Heart left ventricle (tissue), 13 donors: ENCODE measurements around the gene AHCYL2.

Source experiments
- POLR2A ChIP-seq, 2 donors: fragments of 450-650 bp; IDR thresholded peaks; one replicate each; pipeline ENCODE4 v1.6.1; 2017; ENCODE audit warnings: antibody characterized with exemption in 2 of 2, mild to moderate bottlenecking in 2 of 2, moderate library complexity in 2 of 2
- TF ChIP-seq, protein P1 (sequence below), 12 donors: fragments of 200-600 bp; sonication (generic) in 4 of 12; IDR thresholded peaks; one replicate each; pipeline versions ENCODE4 v1.5.0 to v1.8.0; 2018 to 2022; ENCODE audit warnings: antibody characterized with exemption in 12 of 12, mild to moderate bottlenecking in 5 of 12
- donor health status: ischemic (EF 13 %, LVEDD 7.1; RV severe dilation, severe dysfunction).
- donor health status: DM: no; HTN: yes; CAD: no.
- donor health status: DM: no; HTN: no; CAD: no.
- donor health status: ischemic (EF 25% LVEDD 6.9; RV normal size, moderate dysfunction).
- donor health status: ischemic (EF 25% LVEDD 5.7; RV mildly dilated, moderate dysfunction).
- donor health status: ischemic (EF 35%, LVEDD 5.7; RV mildly dilated, moderate dysfunction).
- donor health status: nonischemic (EF 11% LVEDD 7.7; RV severe dilation, severe dysfunction).
- donor health status: DM: yes; HTN: yes; CAD: no.
- donor health status: PGD.
- donor health status: ischemic (EF 29% LVEDD 5.4; RV normal size, mild dysfunction).
- donor health status: nonischemic (EF 23%, LVEDD 6.1; RV moderate dilation, normal function).

DNA sequence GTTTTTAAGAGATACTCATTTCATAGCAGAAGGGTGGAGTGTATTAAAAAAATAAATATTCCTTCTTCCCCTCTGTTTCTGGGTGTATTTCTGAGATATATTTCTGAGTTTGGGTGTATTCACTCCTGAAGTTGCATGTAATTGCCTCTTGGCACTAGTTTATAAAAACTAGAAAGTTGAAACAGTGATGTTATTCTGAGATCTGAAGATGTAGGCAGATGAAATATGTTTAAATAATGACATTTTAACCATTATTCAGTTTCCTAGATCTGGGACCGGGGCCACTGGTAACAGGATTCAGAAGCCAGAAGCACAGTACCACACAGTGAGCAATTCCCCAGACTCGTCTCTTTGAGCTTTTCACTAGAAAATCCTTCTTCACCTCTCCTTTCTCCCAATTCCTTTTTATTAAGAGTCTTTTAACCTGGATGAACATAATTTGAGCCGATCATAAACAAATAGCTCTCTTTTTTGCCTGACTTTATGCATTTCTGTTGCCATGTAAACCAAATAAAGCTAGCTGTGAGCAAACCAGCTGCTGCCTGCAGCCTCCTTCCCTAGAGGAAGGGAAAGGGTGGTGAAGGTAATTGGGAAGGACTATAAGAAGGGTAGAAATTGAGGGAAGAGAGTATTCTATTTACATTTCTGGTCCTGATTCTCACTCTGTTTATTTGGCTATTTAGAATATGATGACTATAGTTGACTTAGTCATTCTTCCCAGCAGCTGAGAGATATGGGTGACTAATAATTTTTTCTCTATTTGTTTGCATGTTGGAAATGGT lies 107.6 kb downstream of the AHCYL2 start:
- TF ChIP-seq, protein P1, sequence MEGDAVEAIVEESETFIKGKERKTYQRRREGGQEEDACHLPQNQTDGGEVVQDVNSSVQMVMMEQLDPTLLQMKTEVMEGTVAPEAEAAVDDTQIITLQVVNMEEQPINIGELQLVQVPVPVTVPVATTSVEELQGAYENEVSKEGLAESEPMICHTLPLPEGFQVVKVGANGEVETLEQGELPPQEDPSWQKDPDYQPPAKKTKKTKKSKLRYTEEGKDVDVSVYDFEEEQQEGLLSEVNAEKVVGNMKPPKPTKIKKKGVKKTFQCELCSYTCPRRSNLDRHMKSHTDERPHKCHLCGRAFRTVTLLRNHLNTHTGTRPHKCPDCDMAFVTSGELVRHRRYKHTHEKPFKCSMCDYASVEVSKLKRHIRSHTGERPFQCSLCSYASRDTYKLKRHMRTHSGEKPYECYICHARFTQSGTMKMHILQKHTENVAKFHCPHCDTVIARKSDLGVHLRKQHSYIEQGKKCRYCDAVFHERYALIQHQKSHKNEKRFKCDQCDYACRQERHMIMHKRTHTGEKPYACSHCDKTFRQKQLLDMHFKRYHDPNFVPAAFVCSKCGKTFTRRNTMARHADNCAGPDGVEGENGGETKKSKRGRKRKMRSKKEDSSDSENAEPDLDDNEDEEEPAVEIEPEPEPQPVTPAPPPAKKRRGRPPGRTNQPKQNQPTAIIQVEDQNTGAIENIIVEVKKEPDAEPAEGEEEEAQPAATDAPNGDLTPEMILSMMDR (IDR thresholded peaks at IDR 0.05) = no peak
- no peak for TF ChIP-seq POLR2A (IDR thresholded peaks at IDR 0.05)
